GM12878 (cell line): ENCODE data around the gene TRPM3. TPM values are rescaled to one million over a fixed set of nuclear protein-coding genes. Genes with fewer than 3 reads are reported as not detected.

Source experiments
- ATAC-seq: fragments of 200-7000 bp; cut with Tn5 transposase; 3 replicates; pipeline ENCODE4 v1.9.1; 2020; ENCODE audit warnings: mild to moderate bottlenecking, moderate library complexity
- BruUV-seq: library from RNA; stranded (reverse); fragments of 400-500 nt; replicated peaks from 2 replicates; lab custom pipeline; 2021; lab: Mats Ljungman, UMichigan
- CTCF ChIA-PET: fragments of 300-600 bp; sonication (Branson Sonifier 250); formaldehyde crosslinking; extraction: SDS; loops from one replicate; lab custom pipeline; 2021; ENCODE audit warnings: inconsistent platforms; lab: Yijun Ruan, JAX
- POLR2A ChIA-PET: fragments of 350-600 bp; formaldehyde crosslinking; extraction: SDS; loops from one replicate; lab custom pipeline; 2021; ENCODE audit warnings: inconsistent platforms; lab: Charles Lee
- RAD21 ChIA-PET: fragments of 300-600 bp; sonication (Branson Sonifier 250); formaldehyde crosslinking; loops from one replicate; lab custom pipeline; 2023; ENCODE audit warnings: antibody characterized with exemption; ENCODE audit not compliant: unreplicated experiment; lab: Charles Lee
- SMC1A ChIA-PET: fragments of 300-600 bp; sonication (Branson Sonifier 250); formaldehyde crosslinking; loops from one replicate; lab custom pipeline; 2023; ENCODE audit not compliant: unreplicated experiment, uncharacterized antibody; lab: Charles Lee
- DNase-seq: peaks from one replicate; pipeline ENCODE4 v3.0.0-alpha.2; 2011; ENCODE audit warnings: low read depth, low spot score
- FAIRE-seq: peaks from 3 replicates; lab custom pipeline; 2011; peaks lifted over from hg19 to GRCh38; lab: Jason Lieb, UNC
- H2AFZ ChIP-seq: 2 replicates; pipeline ENCODE4 v1.6.0; 2011; ENCODE audit warnings: low read depth, low read length, control low read depth; ENCODE audit not compliant: control insufficient read depth
- H3K27ac ChIP-seq: 2 replicates; pipeline ENCODE4 v1.5.1; 2011; ENCODE audit warnings: control low read depth; ENCODE audit not compliant: control insufficient read depth, insufficient read depth
- H3K27me3 ChIP-seq, 2 experiments: replicated peaks in 1 of 2; 2 replicates each; pipeline versions ENCODE4 v1.6.0 to v1.6.1; 2011; ENCODE audit warnings: low read length in 1 of 2; ENCODE audit not compliant: control insufficient read depth in 2 of 2, insufficient read depth in 2 of 2
- H3K36me3 ChIP-seq, 2 experiments: 2 replicates each; pipeline ENCODE4 v1.5.1; 2011; ENCODE audit warnings: low read length in 1 of 2; ENCODE audit not compliant: control insufficient read depth in 2 of 2, insufficient read depth in 2 of 2
- H3K4me1 ChIP-seq: 2 replicates; pipeline ENCODE4 v1.6.1; 2011; ENCODE audit warnings: mild to moderate bottlenecking, low read length, moderate library complexity, mixed read lengths; ENCODE audit not compliant: control insufficient read depth, insufficient read depth
- H3K4me2 ChIP-seq: 2 replicates; pipeline ENCODE4 v1.6.0; 2011; ENCODE audit warnings: control low read depth; ENCODE audit not compliant: control insufficient read depth, insufficient read depth
- H3K4me3 ChIP-seq: fragments of 200-600 bp; sonication (generic); 2 replicates; pipeline ENCODE4 v1.5.1; 2016
- H3K79me2 ChIP-seq: 2 replicates; pipeline ENCODE4 v1.6.0; 2011; ENCODE audit warnings: low read length; ENCODE audit not compliant: control insufficient read depth, insufficient read depth
- H3K9ac ChIP-seq: 2 replicates; pipeline ENCODE4 v1.8.0; 2011; ENCODE audit warnings: low read length, control low read depth, mixed read lengths; ENCODE audit not compliant: control insufficient read depth, insufficient read depth
- H3K9me3 ChIP-seq: replicated peaks from 3 replicates; pipeline ENCODE4 v1.5.1; 2011; ENCODE audit warnings: mild to moderate bottlenecking, low read length; ENCODE audit not compliant: control insufficient read depth, insufficient read depth
- H4K20me1 ChIP-seq: 2 replicates; pipeline ENCODE4 v1.6.0; 2011; ENCODE audit not compliant: control insufficient read depth, insufficient read depth
- BCLAF1 ChIP-seq: fragments of 450-650 bp; IDR thresholded peaks from 2 replicates; pipeline ENCODE4 v1.6.1; 2017; ENCODE audit warnings: antibody characterized with exemption, mild to moderate bottlenecking, moderate library complexity
- BRCA1 ChIP-seq: IDR thresholded peaks from 2 replicates; pipeline ENCODE4 v1.6.1; 2011; ENCODE audit warnings: low read depth, low read length, improper control_type of control experiment
- E2F8 ChIP-seq: fragments of 450-650 bp; IDR thresholded peaks from 2 replicates; pipeline ENCODE4 v1.6.1; 2018; ENCODE audit warnings: mild to moderate bottlenecking, low read depth, moderate library complexity; ENCODE audit not compliant: partially characterized antibody
- GATAD2B ChIP-seq: fragments of 450-650 bp; conservative IDR thresholded peaks from 2 replicates; pipeline ENCODE4 v1.6.1; 2017; ENCODE audit warnings: low read depth, mild to moderate bottlenecking, moderate library complexity
- MEF2A ChIP-seq: IDR thresholded peaks from 2 replicates; pipeline ENCODE4 v1.6.1; 2011; ENCODE audit warnings: low read depth, mild to moderate bottlenecking, low read length, moderate library complexity; ENCODE audit not compliant: insufficient read depth
- PML ChIP-seq: IDR thresholded peaks from 2 replicates; pipeline ENCODE4 v1.6.1; 2012; ENCODE audit warnings: low read length, inconsistent platforms
- RAD21 ChIP-seq: IDR thresholded peaks from 2 replicates; pipeline ENCODE4 v1.6.1; 2011; ENCODE audit warnings: mild to moderate bottlenecking, low read depth, low read length, moderate library complexity; ENCODE audit not compliant: insufficient read depth
- SMC3 ChIP-seq: IDR thresholded peaks from 2 replicates; pipeline ENCODE4 v1.6.1; 2011; ENCODE audit warnings: low read length, improper control_type of control experiment, borderline replicate concordance
- SREBF1 ChIP-seq: IDR thresholded peaks from 2 replicates; pipeline ENCODE4 v1.6.1; 2012; ENCODE audit warnings: mild to moderate bottlenecking, low read length
- ZBED1 ChIP-seq: IDR thresholded peaks from 2 replicates; pipeline ENCODE4 v1.6.1; 2016; ENCODE audit warnings: borderline replicate concordance
- WGBS: methylation state at CpG from one replicate; pipeline ENCODE4 v1.1.6; 2016; ENCODE audit warnings: low lambda C conversion rate; ENCODE audit not compliant: insufficient replicate concordance, insufficient coverage; ENCODE audit errors: missing lambda C conversion rate; 5-methylcytosine and 5-hydroxymethylcytosine counted together
- in situ Hi-C: fragments of 300-500 bp; cut with MboI; formaldehyde crosslinking; loops from 9 replicates; pipeline ENCODE4 v1.14.3; 2018; ENCODE audit warnings: mixed read lengths
- intact Hi-C: fragments of 100-400 bp; cut with micrococcal nuclease; formaldehyde crosslinking; loops from one replicate; pipeline ENCODE4 v1.14.2; 2022; ENCODE audit not compliant: unreplicated experiment
- polyA plus RNA-seq, 11 experiments: library from polyadenylated mRNA; depleted of rRNA in 4 of 11; unstranded in 6 of 11; stranded (reverse) in 5 of 11; fragments of >200 nt; fragmentation: Nextera tagmentation in 4 of 11; fragmentation: Illumina TruSeq in 1 of 11; extraction: Ambion mirVana in 4 of 11; extraction: Trizol in 1 of 11; gene quantifications; 1 replicate in 1 of 11; 2 replicates in 10 of 11; pipeline versions ENCODE4 v1.2.1 to v1.2.3, GENCODE V29; 2011 to 2016; ENCODE audit warnings: inconsistent platforms in 2 of 11, missing spikeins in 2 of 11, low read depth in 1 of 11
- total RNA-seq, 4 experiments: library from RNA; depleted of rRNA in 3 of 4; stranded (reverse); fragments of >200 nt in 3 of 4; fragmentation: Illumina TruSeq in 1 of 4; extraction: Trizol in 1 of 4; gene quantifications; 2 replicates each; pipeline versions ENCODE4 v1.2.1 to v1.2.3, GENCODE V29; 2013 to 2021

TRPM3 gene
- total and polyA plus RNA-seq, 10 of the 15 experiments (the other 5 are each of a cell fraction or from before 2014, with no cell fraction given) = not detected

- TF ChIP-seq BRCA1 (no peak), SREBF1 (no peak)
- in situ Hi-C loops = loop anchor here (5.0 kb wide), 1 partner anchor 361 kb away; no protein-coding TSS in a partner anchor
- no peaks in the 10 kb centered on the region for H4K20me1 ChIP-seq
- DNase-seq (no peak), ATAC-seq (no peak), FAIRE-seq (no peak)
- H3K27ac ChIP-seq = no peak overlapping the region
- ChIA-PET CTCF (interaction anchor here (0.9 to 5.4 kb wide), 3 partner anchors 79 to 366 kb away, joined by 3 to 57 read pairs (median 10); no protein-coding TSS in a partner anchor), SMC1A (no interaction called here), POLR2A (no interaction called here), RAD21 (interaction anchor here (3.3 kb wide), 1 partner anchor 363 kb away, joined by 18 read pairs; no protein-coding TSS in a partner anchor)
- H3K4me3 ChIP-seq = no peak overlapping the region
- no peaks in the 10 kb centered on the region for H3K27me3 ChIP-seq
- H3K4me1 ChIP-seq = no peaks in the 10 kb centered on the region
- intact Hi-C loops = no loop called here
- no peak overlapping the region for H3K4me2 ChIP-seq
- 67% methylated on average over 4 of the region's 4 CpGs for WGBS
- H3K79me2 ChIP-seq = no peaks in the 10 kb centered on the region
- H3K9me3 ChIP-seq = no peaks in the 10 kb centered on the region
- H3K9ac ChIP-seq = no peak overlapping the region
- BruUV-seq = no TSS peak
- no peak overlapping the region for H2AFZ ChIP-seq
- no peaks in the 10 kb centered on the region for H3K36me3 ChIP-seq
Observed at GRCh38 chr9:71003346-71003745, 118.1 kb downstream of the TRPM3 start.

GRCh38 chr9:71001780-71002386 is 119.5 kb downstream of the TRPM3 start:
- CTCF ChIA-PET = interaction anchor here (0.8 to 5.4 kb wide), 9 partner anchors 10 to 365 kb away, joined by 3 to 57 read pairs (median 4); no protein-coding TSS in a partner anchor
- FAIRE-seq (peak; percentile 13), ATAC-seq (peak; percentile 74), DNase-seq (no peak)
- no peaks in the 10 kb centered on the region for H3K4me1 ChIP-seq
- intact Hi-C loops (loop anchor here (1.0 kb wide), 2 partner anchors 77 to 362 kb away; no protein-coding TSS in a partner anchor), in situ Hi-C loops (loop anchor here (5.0 kb wide), 1 partner anchor 360 kb away; no protein-coding TSS in a partner anchor)
- H3K36me3 ChIP-seq = no peaks in the 10 kb centered on the region
- BruUV-seq = no TSS peak
- H3K9ac ChIP-seq = no peak overlapping the region
- no peak overlapping the region for H3K4me3 ChIP-seq
- H3K79me2 ChIP-seq = no peaks in the 10 kb centered on the region
- no peak overlapping the region for H2AFZ ChIP-seq
- 55% methylated on average over 5 of the region's 5 CpGs for WGBS
- H3K4me2 ChIP-seq = no peak overlapping the region
- no peaks in the 10 kb centered on the region for H3K27me3 ChIP-seq
- SMC1A ChIA-PET = interaction anchor here (1.4 to 1.5 kb wide), 2 partner anchors 10 to 362 kb away, joined by 6 to 8 read pairs; no protein-coding TSS in a partner anchor
- POLR2A ChIA-PET = no interaction called here
- no peak overlapping the region for H3K27ac ChIP-seq
- RAD21 ChIA-PET = interaction anchor here (3.3 kb wide), 1 partner anchor 362 kb away, joined by 18 read pairs; no protein-coding TSS in a partner anchor
- H3K9me3 ChIP-seq = no peaks in the 10 kb centered on the region
- H4K20me1 ChIP-seq = no peaks in the 10 kb centered on the region
- TF ChIP-seq GATAD2B = no peak
- peak; percentile 47; the same call in 1 of the 2 replicates for TF ChIP-seq SMC3
- TF ChIP-seq PML = no peak
- TF ChIP-seq E2F8 = no peak
- TF ChIP-seq BCLAF1 = no peak
- no peak for TF ChIP-seq MEF2A
- peak; percentile 46 for TF ChIP-seq RAD21
- TF ChIP-seq SREBF1 = no peak
- no peak for TF ChIP-seq ZBED1
